Body of pancreas (tissue), 4 donors: ENCODE data around the gene IL15RA. TPM values are rescaled to one million over a fixed set of nuclear protein-coding genes. Genes with fewer than 3 reads are reported as not detected.

Experiments
- ATAC-seq: fragments of 150-250 bp; one replicate; pipeline ENCODE4 v1.9.1; 2016
- DNase-seq, 4 donors: peaks; one replicate each; pipeline ENCODE4 v3.0.0-alpha.2; 2019
- H3K27ac ChIP-seq, 4 donors: fragments of 200-600 bp; sonication (generic); 1 replicate in 3 of 4; 2 replicates in 1 of 4; pipeline versions ENCODE4 v1.5.1 to v1.6.1; 2016 to 2019; ENCODE audit warnings: mild to moderate bottlenecking in 1 of 4, mixed read lengths in 1 of 4, moderate library complexity in 1 of 4
- H3K27me3 ChIP-seq, 2 donors: fragments of 200-600 bp; sonication (generic); one replicate each; pipeline ENCODE4 v1.6.0; 2016; ENCODE audit warnings: mild to moderate bottlenecking in 1 of 2
- H3K36me3 ChIP-seq, 2 donors: fragments of 200-600 bp; sonication (generic); replicated peaks in 1 of 2; 2 replicates each; pipeline ENCODE4 v1.5.1; 2016; ENCODE audit warnings: low read depth in 2 of 2; ENCODE audit not compliant: insufficient read depth in 1 of 2
- H3K4me1 ChIP-seq: fragments of 200-600 bp; sonication (generic); one replicate; pipeline ENCODE4 v1.6.0; 2016
- H3K4me3 ChIP-seq, 2 donors: fragments of 200-600 bp; sonication (generic); 1 replicate in 1 of 2; 2 replicates in 1 of 2; pipeline ENCODE4 v1.5.1; 2016 to 2019
- H3K9me3 ChIP-seq, 3 donors: fragments of 200-600 bp; sonication (generic); 1 replicate in 2 of 3; 2 replicates in 1 of 3; pipeline ENCODE4 v1.5.1; 2016
- POLR2A ChIP-seq, 3 donors: fragments of 450-650 bp; IDR thresholded peaks; one replicate each; pipeline ENCODE4 v1.6.1; 2016; ENCODE audit warnings: antibody characterized with exemption in 3 of 3, mild to moderate bottlenecking in 2 of 3
- WGBS, 2 donors: methylation state at CpG; one replicate each; pipeline ENCODE4 v1.1.5; 2017; 5-methylcytosine and 5-hydroxymethylcytosine counted together
- intact Hi-C: fragments of 100-400 bp; cut with DNase I; formaldehyde crosslinking; loops from one replicate; pipeline ENCODE4 v1.15.1; 2023
- total RNA-seq, 2 donors: library from RNA; depleted of rRNA; stranded (reverse); fragments of >200 nt; gene quantifications; one replicate each; pipeline ENCODE4 v1.1.0, GENCODE V29; 2016
- TF ChIP-seq, protein P1 (sequence below), 7 experiments: fragments of 450-650 bp in 4 of 7; fragments of 200-600 bp in 3 of 7; sonication (generic) in 3 of 7; IDR thresholded peaks; one replicate each; pipeline ENCODE4 v1.5.1; 2016 to 2019; ENCODE audit warnings: antibody characterized with exemption in 7 of 7

Gene IL15RA
- total RNA-seq, 2 donors from 2014 or later, result 14.3 to 15.5 TPM

DNA sequence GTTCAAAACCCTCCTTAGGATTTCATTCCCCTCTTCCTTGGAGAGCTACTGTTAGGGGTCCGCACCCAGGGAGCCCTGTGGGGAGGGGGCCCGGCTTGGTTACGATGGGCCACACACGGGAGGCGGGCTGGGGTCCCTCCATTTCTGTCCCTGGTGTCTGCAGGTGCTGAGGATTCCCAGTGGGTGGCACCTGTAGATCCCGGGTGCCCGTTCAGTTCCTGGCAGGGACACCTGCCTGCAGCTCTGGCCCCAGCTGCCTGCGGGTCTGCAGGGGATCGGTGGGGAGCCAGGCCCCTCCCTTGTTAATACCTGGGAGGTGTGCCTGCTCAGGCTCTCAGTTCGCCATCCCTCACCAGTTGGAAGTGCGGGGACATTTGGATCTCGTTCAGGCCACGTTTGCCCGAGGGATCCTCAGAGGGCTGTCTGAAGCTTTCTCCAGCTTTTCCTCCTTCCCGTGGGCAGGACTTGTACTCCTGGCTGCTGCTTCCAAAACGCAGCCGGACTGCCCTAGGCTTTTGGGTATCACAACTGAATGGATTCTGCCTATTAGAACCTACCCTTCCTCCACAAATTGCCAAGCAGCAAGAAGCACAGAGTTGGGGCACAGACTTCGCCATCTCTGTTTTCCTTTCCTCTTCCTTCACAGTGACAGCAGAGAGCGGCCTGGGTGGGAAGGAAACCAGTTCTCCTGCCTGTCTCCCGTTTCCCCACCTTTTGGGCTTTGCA lies 22.3 kb upstream of the IL15RA start:
- intact Hi-C loops, result no loop called here
- H3K27me3 ChIP-seq, result no peaks in the 10 kb centered on the region
- peak in 2 of 4 donors; percentile 21 to 51 for DNase-seq
- H3K4me1 ChIP-seq, result no peaks in the 10 kb centered on the region
- H3K36me3 ChIP-seq, result no peaks in the 10 kb centered on the region
- ATAC-seq, result peak; percentile 48
- WGBS, 2 donors, result 43 to 49% methylated on average over 11 to 16 of the region's 20 CpGs
- no peak overlapping the region for H3K27ac ChIP-seq
- TF ChIP-seq POLR2A (IDR thresholded peaks at IDR 0.05), result no peak
- TF ChIP-seq, protein P1, sequence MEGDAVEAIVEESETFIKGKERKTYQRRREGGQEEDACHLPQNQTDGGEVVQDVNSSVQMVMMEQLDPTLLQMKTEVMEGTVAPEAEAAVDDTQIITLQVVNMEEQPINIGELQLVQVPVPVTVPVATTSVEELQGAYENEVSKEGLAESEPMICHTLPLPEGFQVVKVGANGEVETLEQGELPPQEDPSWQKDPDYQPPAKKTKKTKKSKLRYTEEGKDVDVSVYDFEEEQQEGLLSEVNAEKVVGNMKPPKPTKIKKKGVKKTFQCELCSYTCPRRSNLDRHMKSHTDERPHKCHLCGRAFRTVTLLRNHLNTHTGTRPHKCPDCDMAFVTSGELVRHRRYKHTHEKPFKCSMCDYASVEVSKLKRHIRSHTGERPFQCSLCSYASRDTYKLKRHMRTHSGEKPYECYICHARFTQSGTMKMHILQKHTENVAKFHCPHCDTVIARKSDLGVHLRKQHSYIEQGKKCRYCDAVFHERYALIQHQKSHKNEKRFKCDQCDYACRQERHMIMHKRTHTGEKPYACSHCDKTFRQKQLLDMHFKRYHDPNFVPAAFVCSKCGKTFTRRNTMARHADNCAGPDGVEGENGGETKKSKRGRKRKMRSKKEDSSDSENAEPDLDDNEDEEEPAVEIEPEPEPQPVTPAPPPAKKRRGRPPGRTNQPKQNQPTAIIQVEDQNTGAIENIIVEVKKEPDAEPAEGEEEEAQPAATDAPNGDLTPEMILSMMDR (IDR thresholded peaks at IDR 0.05), result no peak
- H3K9me3 ChIP-seq, result no peaks in the 10 kb centered on the region
- H3K4me3 ChIP-seq, result no peak overlapping the region

DNA sequence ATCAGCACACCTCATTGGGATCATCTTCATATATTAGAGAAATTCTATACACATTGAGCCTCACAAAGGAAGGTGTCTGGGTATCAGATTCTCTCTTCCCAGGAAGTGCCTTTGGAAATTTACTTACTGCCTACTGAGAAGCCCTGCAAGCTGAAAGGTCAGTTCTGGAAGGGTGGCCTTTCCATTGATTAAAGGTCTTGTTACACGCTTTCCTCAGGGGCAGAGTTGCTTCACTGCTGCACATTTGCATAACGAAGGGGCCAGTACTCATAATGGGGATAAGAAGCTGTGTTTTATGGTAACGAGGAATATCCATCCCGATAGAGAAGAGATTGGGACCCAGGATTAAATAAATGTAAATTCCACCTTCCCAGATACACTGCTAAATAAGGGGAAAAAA lies 19.4 kb upstream of the IL15RA start:
- TF ChIP-seq POLR2A (IDR thresholded peaks at IDR 0.05), result no peak
- TF ChIP-seq, protein P1 (IDR thresholded peaks at IDR 0.05), result no peak
- DNase-seq (no peak), ATAC-seq (no peak)
- H3K4me1 ChIP-seq, result no peaks in the 10 kb centered on the region
- H3K36me3 ChIP-seq, result no peaks in the 10 kb centered on the region
- no peaks in the 10 kb centered on the region for H3K9me3 ChIP-seq
- intact Hi-C loops, result no loop called here
- H3K27me3 ChIP-seq, result no peaks in the 10 kb centered on the region
- 74 to 87% methylated on average over 4 of the region's 4 CpGs for WGBS, 2 donors
- no peak overlapping the region for H3K4me3 ChIP-seq
- H3K27ac ChIP-seq, result no peak overlapping the region

DNA sequence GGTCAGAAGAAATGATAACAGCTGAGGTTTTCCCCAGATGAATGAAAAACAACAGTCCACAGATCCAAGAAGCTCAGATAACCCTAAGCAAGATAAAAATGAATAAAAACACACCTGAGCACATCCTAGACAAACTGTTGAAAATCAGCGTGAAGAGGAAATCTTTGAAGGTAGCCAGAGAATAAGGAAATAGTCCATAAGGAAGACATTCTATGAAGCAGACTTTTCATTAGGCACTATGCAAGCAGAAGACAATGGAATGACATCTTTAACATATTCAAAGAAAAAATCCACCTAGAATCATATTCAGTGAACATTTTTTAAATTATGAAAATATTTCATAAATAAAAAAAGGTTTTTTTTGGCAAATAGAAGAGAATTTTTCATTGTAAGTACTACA lies 15.1 kb upstream of the IL15RA start:
- intact Hi-C loops, result no loop called here
- 89 to 93% methylated on average over 1 of the region's 1 CpG for WGBS, 2 donors
- H3K9me3 ChIP-seq, result no peaks in the 10 kb centered on the region
- H3K4me3 ChIP-seq, result no peak overlapping the region
- no peaks in the 10 kb centered on the region for H3K4me1 ChIP-seq
- ATAC-seq, result no peak
- DNase-seq, result no peak
- no peak for TF ChIP-seq POLR2A (IDR thresholded peaks at IDR 0.05)
- H3K27me3 ChIP-seq, result no peaks in the 10 kb centered on the region
- no peak overlapping the region for H3K27ac ChIP-seq
- no peaks in the 10 kb centered on the region for H3K36me3 ChIP-seq

DNA sequence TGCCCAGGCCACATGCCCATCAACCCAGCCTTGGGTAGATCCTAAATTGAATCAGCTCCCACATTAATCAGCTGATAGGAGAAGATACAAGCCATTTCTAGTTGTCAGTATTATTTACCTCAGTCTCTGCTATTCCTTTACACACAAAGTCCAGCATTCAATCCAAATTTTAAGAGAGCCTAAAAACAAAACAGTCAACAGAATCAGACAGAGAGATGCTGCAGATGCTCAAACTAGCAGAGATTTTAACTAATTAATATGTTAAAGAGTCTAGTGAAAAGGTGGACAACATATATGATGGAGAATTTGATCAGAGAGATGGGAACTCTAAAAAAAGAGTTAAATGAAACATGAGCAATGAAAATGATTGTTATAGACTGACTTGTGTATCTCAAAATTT lies 14.4 kb upstream of the IL15RA start:
- H3K27me3 ChIP-seq, result no peaks in the 10 kb centered on the region
- no peaks in the 10 kb centered on the region for H3K4me1 ChIP-seq
- H3K4me3 ChIP-seq, result no peak overlapping the region
- no peak overlapping the region for H3K27ac ChIP-seq
- TF ChIP-seq, protein P1 (IDR thresholded peaks at IDR 0.05), result no peak
- no peak for TF ChIP-seq POLR2A (IDR thresholded peaks at IDR 0.05)
- no peaks in the 10 kb centered on the region for H3K36me3 ChIP-seq
- H3K9me3 ChIP-seq, result no peaks in the 10 kb centered on the region
- ATAC-seq (no peak), DNase-seq (no peak)
- intact Hi-C loops, result no loop called here

DNA sequence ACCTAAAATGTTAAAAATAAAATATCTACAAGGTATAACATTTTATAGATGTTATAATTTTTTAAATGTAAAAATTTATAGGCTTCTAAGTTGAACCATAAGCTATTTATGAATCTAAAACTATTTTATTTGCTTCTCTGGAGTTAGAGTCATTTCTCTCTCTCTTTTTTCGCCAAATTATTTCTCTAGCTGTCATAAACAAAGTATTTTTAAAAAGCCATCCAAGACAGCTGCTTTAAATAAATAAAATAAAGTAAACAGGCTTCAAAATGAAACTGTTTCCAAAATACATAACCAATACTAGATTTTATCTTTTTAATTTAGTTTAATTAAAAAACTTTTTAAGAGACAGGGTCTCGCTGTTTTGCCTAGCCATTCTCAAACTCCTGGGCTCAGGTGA lies 12.4 kb upstream of the IL15RA start:
- Histone ChIP-seq H3K4me3 (no peak overlapping the region), H3K4me1 (no peaks in the 10 kb centered on the region), H3K36me3 (no peaks in the 10 kb centered on the region), H3K27me3 (no peaks in the 10 kb centered on the region), H3K27ac (no peak overlapping the region), H3K9me3 (no peaks in the 10 kb centered on the region)
- WGBS, 2 donors, result 81 to 84% methylated on average over 2 of the region's 2 CpGs
- ATAC-seq, result no peak
- no peak for DNase-seq
- TF ChIP-seq POLR2A (IDR thresholded peaks at IDR 0.05), result no peak
- TF ChIP-seq, protein P1 (IDR thresholded peaks at IDR 0.05), result no peak
- intact Hi-C loops, result no loop called here
